ENCODE results near the gene FAM81A.
"Not testable (repeated sequence)": the region's sequence is repeated elsewhere in the genome, so short reads cannot be mapped to it uniquely, and the experiment has no call there.

The FAM81A gene

DNA sequence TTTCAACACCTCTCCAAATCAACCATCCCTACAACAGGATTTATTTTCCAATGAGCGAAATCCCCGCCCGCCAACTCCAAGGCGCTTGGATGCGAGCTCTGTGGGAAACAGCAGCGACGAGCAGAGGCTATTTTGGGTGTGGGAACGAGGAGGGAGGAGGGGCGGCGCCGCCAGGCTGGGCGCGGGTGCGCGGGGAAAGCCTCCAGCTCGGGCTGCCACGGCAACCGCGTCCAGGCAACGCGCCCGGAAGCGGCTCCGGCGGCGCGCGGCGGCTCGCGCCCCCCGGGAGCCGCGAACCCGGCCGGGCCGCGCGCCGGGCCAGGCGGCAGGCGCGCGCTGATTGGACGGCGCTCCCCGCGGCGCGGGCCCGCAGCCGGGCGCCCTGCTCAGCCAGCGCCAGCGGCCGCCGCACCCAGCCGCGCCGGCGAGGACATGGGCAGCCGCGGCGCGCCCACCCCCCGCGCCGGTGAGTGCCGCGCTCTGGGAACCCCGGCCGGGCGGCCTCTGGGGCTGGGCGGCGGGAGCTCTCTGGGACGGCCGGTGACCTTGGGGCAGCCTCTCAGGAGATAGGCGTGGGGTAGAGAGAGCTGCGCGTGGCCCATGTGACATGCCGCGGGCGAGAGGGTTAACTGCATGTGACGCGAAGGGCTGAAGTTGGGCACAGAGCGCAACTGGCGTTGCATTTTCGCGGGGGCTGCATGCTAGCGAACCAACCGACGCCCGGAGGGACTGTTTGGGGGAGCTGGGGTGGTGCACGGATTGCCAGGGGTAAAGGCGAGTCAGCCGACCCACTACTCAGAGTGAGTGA is at the start of gene FAM81A:
TSS of gene FAM81A (plus strand) at position 370 of the 808 bp plus-strand sequence. CDS start 20,441 bp downstream, outside the sequence.
- peak; percentile 7 to 23 for DNase-seq

- DNase-seq: peak; percentile 30 to 36
Measured at GRCh38 chr15:59388670-59389069, 49.3 kb upstream of the FAM81A start.

- no peak for DNase-seq
Measured at GRCh38 chr15:59392299-59392698, 45.7 kb upstream of the FAM81A start.

- no peak for DNase-seq
Measured at GRCh38 chr15:59394166-59394661, 43.8 kb upstream of the FAM81A start.

DNA sequence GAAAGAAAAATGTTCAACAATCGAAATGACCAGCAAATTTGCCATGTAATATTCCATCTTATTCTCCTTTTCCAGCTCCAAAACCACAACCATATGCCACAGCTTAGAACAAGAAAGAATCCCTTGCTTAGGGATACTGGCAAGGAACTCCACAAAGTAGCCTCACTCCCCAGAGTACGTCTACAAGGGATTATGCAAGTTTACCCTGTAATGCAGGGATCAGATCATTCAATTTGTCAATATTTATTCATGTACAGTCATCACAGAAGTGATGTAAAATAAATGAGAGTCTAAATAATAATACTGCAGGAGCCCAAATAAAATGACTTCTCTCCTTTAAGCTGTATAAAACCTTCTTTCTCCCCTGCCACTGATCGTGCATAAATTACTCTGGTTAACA is 41.8 kb upstream of the FAM81A start:
- DNase-seq: no peak

- DNase-seq: no peak
Measured at GRCh38 chr15:59396679-59397078, 41.3 kb upstream of the FAM81A start.

- DNase-seq: no peak
Measured at GRCh38 chr15:59398220-59398619, 39.8 kb upstream of the FAM81A start.

- DNase-seq: no peak
Measured at GRCh38 chr15:59399465-59400102, 38.4 kb upstream of the FAM81A start.

DNA sequence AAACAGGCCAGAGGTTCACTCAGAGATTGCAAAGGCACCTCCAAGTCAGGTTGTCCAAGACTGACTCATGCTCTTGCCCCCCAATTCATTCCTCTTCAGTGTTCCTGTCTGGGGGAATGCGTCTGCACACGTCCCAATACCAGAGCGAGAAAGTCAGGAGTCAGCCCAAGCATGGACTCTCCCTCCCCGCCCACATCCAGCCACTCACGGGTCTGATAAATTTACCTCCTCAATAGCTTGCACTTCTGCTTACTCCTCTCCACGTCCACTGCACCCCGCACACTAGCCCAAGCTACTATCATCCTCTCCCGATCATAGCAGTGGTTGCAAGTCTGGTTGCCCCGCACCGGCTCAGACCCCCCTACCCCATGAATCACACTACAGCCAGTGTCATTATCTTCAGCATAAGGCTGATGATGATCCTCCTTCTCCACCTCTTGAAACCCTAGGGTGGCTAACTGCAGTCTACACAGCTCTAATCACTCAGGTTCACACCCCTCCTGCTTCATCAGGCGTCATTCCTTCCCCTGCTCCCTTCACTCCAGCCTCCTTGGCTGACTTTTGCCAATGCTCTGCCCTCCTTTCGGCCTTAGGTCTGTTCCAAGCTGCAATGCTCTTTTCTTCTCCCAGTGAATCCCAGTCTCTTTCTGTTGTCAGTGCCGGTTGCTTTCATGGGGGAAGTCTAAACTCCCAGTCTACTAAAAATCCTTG is 37.7 kb upstream of the FAM81A start:
- no peak for DNase-seq

DNA sequence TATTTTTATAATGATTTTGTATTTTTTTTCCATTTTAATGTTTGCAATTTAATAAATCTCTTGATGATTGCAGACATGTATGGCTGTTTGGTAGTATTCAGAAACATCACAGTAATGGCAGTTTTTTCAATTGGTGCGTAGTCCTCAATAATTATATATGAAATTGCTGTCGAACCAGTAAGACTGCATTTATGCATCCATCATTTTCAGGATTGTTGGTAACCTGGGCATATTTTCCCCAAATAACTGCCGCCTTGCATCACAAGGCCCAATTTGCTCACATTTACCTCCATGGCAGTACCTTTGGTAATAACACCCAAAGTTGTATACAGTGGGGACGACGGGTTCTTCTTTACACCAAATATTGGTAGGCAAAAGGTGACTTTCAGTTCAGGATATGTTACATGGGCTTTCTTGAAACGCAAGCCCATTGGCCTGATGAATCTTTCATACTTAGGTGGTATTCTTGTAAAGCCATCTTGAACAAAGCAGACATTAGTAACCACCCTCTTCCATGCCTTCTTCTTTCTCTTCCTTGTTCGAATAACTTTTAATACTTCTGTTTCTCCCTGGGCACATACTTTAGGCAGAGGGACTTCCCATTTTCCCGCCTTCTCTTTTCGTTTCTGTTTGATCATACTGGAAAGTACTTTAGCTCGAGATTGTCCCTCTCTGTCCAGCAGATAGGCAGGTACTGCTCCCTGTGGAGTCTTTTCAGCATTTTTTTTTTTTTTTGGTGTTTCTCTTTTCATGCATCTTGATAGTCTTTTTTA is 36.7 kb upstream of the FAM81A start:
- not testable (repeated sequence) for DNase-seq

- no peak for DNase-seq
Measured at GRCh38 chr15:59401824-59402569, 36.0 kb upstream of the FAM81A start.

DNA sequence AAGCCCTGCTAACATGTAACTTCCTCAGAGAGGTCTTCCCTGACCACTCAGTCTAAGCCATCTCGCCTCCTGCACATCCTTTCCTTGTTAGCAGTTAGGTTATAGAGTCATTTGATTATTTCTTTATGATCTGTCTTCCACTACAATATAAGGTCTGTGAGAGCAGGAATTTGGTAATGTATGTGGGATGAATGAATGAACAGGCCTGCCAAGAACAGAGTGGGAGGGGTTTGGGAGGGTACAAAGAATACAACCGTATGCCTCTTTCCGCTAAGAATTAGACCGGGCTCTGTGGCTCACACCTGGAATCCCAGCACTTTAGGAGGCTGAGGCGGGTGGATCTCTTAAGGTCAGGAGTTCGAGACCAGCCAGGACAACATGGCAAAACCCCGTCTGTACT is 32.9 kb upstream of the FAM81A start:
- no peak for DNase-seq

- DNase-seq: peak; percentile 43 to 58
Measured at GRCh38 chr15:59406446-59406845, 31.5 kb upstream of the FAM81A start.

DNA sequence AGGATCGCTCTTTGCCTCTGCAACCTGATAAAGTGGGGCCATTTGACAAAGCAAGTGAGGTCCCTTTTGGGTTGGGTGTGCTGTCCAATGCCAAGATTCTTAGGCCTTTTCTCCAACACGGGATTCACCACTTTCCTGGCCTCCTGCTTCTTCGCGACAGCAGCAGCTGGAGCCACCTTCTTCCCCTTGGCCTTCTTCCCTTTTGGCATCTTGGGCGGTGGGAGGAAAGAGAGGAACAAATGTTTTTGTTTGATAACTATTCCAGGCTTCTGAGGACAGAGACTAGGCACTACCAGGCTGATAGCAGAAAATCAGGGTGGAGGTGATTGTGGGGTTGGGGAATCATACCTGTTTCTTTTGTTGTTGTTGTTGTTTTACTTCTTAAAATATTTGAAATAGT is 30.0 kb upstream of the FAM81A start:
- no peak for DNase-seq

DNA sequence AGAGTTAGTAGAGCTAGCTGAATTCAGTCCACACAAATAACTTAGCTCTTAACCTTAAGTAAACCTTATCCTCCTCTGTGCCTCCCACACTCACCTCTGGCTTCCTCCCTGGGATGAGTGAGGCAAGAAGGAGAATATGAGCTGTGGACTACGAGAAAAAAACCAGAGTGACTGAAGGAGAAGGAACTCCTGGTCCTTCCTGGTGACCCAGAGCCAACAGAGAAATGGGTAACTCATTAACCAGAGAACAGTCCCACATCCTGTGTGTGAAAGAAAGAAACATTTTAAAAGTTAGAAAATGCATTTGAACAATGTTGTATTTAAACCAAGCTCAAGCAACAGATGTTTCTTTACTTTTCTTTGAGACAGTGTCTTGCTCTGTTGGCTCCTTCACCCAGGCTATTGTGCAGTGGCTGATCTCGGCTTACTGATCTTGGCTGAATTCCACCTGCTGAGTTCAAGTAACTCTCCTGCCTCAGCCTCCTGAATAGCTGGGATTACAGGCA is 27.5 kb upstream of the FAM81A start:
- DNase-seq: no peak

DNA sequence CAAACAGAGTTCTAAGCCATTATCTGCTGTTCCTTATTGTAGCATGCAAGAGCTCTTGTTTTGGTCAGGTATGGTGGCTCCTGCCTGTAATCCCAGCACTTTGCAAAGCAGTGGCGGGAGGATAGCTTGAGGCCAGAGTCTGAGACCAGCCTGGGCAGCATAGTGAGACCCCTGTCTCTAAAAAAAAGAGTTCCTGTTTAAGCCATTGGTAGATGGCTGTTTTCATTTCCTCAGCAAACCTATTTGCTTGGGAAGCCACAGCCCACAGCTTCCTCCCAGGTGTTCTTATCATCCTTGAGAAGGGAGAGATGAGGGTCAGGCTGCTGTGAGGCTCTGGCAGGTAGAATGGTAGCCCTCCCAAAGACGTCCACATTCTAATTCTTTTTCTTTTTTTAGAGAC is 24.4 kb upstream of the FAM81A start:
- no peak for DNase-seq

- no peak for DNase-seq
Measured at GRCh38 chr15:59416816-59417215, 21.2 kb upstream of the FAM81A start.

DNA sequence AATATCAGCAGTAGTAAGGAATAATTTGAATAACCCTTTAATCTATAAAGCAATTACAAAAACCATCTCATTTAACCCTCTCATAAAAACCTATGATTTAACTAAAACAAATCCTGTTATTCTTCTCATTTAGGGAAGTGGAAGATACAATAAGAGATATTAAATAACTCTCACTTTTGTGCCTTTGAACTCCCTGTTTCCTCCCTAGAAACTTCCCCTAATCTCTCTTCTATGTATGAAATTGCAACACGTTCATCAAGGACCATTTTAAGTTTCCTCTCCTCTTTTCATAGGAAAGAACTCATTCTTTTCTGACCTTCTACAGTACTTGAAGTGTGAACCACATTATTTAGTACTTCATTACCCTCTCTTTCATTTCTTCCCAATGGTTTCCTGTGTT is 18.8 kb upstream of the FAM81A start:
- no peak for DNase-seq

DNA sequence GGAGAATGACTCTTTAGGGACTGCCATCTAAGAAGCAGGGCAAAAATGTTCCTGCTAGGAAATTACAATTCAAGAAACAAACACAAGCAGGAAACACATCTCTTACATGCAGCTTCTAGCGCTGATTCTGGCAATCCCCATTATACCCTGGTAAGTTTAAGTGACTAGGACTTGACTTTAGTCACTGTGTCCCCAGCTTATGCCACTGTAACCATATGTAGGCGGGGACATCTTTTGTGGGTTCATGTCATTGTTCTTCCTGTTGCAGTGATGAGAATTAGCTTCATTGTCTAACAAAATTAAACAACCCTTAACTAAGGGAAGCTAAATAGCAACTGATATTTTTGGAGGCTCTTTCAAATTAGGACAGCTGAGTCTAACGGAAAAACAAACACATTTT is 17.9 kb upstream of the FAM81A start:
- no peak for DNase-seq

GRCh38 chr15:59420986-59421618 is 16.9 kb upstream of the FAM81A start:
- DNase-seq: no peak

- no peak for DNase-seq
Measured at GRCh38 chr15:59424616-59425015, 13.4 kb upstream of the FAM81A start.

Measured in AML-193 (cell line).